ENCODE data around the gene KIAA1614.
"Not testable (repeated sequence)": the region's sequence is repeated elsewhere in the genome, so short reads cannot be mapped to it uniquely, and the experiment has no call there.

KIAA1614 gene

GRCh38 chr1:180966744-180967536 lies 54.2 kb downstream of the KIAA1614 start:
- DNase-seq, result no peak

- DNase-seq, result no peak
Measured at GRCh38 chr1:180967558-180967957, 54.9 kb downstream of the KIAA1614 start.

- DNase-seq, result not testable (repeated sequence)
Measured at GRCh38 chr1:180968834-180969233, 56.1 kb downstream of the KIAA1614 start.

GRCh38 chr1:180969434-180969833 lies 56.7 kb downstream of the KIAA1614 start:
- no peak for DNase-seq

GRCh38 chr1:180970333-180971079 lies 57.8 kb downstream of the KIAA1614 start:
- DNase-seq, result no peak

- no peak for DNase-seq
Measured at GRCh38 chr1:180971273-180971997, 58.7 kb downstream of the KIAA1614 start.

- no peak for DNase-seq
Measured at GRCh38 chr1:180973369-180973768, 60.7 kb downstream of the KIAA1614 start.

- no peak for DNase-seq
Measured at GRCh38 chr1:180974236-180974635, 61.5 kb downstream of the KIAA1614 start.

- DNase-seq, result no peak
Measured at GRCh38 chr1:180975551-180975950, 62.9 kb downstream of the KIAA1614 start.

- DNase-seq, result no peak
Measured at GRCh38 chr1:180976191-180976590, 63.5 kb downstream of the KIAA1614 start.

- no peak for DNase-seq
Measured at GRCh38 chr1:180976732-180977357, 64.1 kb downstream of the KIAA1614 start.

- DNase-seq, result no peak
Measured at GRCh38 chr1:180981596-180982387, 69.1 kb downstream of the KIAA1614 start.

GRCh38 chr1:180982422-180982821 lies 69.7 kb downstream of the KIAA1614 start:
- no peak for DNase-seq

- DNase-seq, result peak; percentile 40
Measured at GRCh38 chr1:180988253-180988752, 75.6 kb downstream of the KIAA1614 start.

- no peak for DNase-seq
Measured at GRCh38 chr1:180994262-180994661, 81.6 kb downstream of the KIAA1614 start.

GRCh38 chr1:180997843-180998504 lies 85.3 kb downstream of the KIAA1614 start:
- DNase-seq, result no peak

All from kidney glomerular epithelial cell (primary cell).